Naive thymus-derived CD8-positive, alpha-beta T cell (primary cell): Measurements from ENCODE around the gene PLXNB2. TPM values are rescaled to one million over a fixed set of nuclear protein-coding genes. Genes with fewer than 3 reads are reported as not detected.

Experiments
- ATAC-seq, 2 donors: fragments of 150-1000 bp; cut with Tn5 transposase in 1 of 2; sonication (Bioruptor Pico), chemical (Tn5 transposase) in 1 of 2; 1 replicate in 1 of 2; 2 replicates in 1 of 2; pipeline ENCODE4 v1.10.0; 2021; ENCODE audit warnings: mild to moderate bottlenecking in 2 of 2, moderate library complexity in 2 of 2
- POLR2A ChIA-PET: fragments of 350-600 bp; sonication (Branson Sonifier 250); formaldehyde crosslinking; loops from one replicate; lab custom pipeline; 2021; ENCODE audit warnings: antibody characterized with exemption; lab: Charles Lee
- DNase-seq, 10 donors: peaks; one replicate each; pipeline versions ENCODE4 v3.0.0 to v3.0.0-alpha.2; 2020 to 2022
- H3K27ac Mint-ChIP-seq, 10 donors: one replicate each; pipeline ENCODE4 v1.8.0; 2020 to 2022; ENCODE audit warnings: mild to moderate bottlenecking in 10 of 10, mixed read lengths in 10 of 10, moderate library complexity in 4 of 10, inconsistent platforms in 1 of 10
- H3K27me3 Mint-ChIP-seq, 5 donors: one replicate each; pipeline ENCODE4 v1.8.0; 2021 to 2022; ENCODE audit warnings: mixed read lengths in 5 of 5
- H3K36me3 Mint-ChIP-seq, 3 donors: one replicate each; pipeline ENCODE4 v1.8.0; 2020 to 2022; ENCODE audit warnings: mixed read lengths in 3 of 3, mild to moderate bottlenecking in 2 of 3, inconsistent platforms in 1 of 3
- H3K4me1 Mint-ChIP-seq, 4 donors: one replicate each; pipeline ENCODE4 v1.8.0; 2021 to 2022; ENCODE audit warnings: mixed read lengths in 4 of 4
- H3K4me3 Mint-ChIP-seq, 10 donors: one replicate each; pipeline ENCODE4 v1.8.0; 2020 to 2022; ENCODE audit warnings: mild to moderate bottlenecking in 10 of 10, mixed read lengths in 10 of 10, moderate library complexity in 6 of 10, inconsistent platforms in 1 of 10
- H3K9me3 Mint-ChIP-seq, 9 donors: one replicate each; pipeline ENCODE4 v1.8.0; 2020 to 2022; ENCODE audit warnings: mixed read lengths in 9 of 9, mild to moderate bottlenecking in 3 of 9, inconsistent platforms in 1 of 9, moderate library complexity in 1 of 9
- polyA plus RNA-seq, 3 donors: library from polyadenylated mRNA; unstranded; fragments of 300-500 nt; fragmentation: Illumina TruSeq; gene quantifications; one replicate each; pipeline ENCODE4 v1.2.3, GENCODE V29; 2021
- total RNA-seq, 8 experiments: library from RNA in 2 of 8; stranded (reverse) in 2 of 8; gene quantifications; one replicate each; pipeline ENCODE4 v1.2.3 and lab custom pipeline; 2021 to 2026

The PLXNB2 gene
- total and polyA plus RNA-seq, 5 experiments from 2014 or later, result 0.72 to 16.7 (median 4.1) TPM

GRCh38 chr22:50271519-50271970 lies 35.9 kb downstream of the PLXNB2 start:
- H3K4me1 Mint-ChIP-seq, result peaks cover 5 to 23% (median 16%) of the 10 kb centered on the region in 4 donors
- H3K27me3 Mint-ChIP-seq, result peaks cover 0 to 4% (median 0%) of the 10 kb centered on the region in 5 donors
- peak in 5 of 10 donors; percentile 36 to 74 (median 43) for DNase-seq
- H3K27ac Mint-ChIP-seq, result no peak overlapping the region
- peak overlapping the region in 3 of 10 donors; percentile 60 to 72 (median 64) for H3K4me3 Mint-ChIP-seq
- no peaks in the 10 kb centered on the region for H3K9me3 Mint-ChIP-seq
- no peak for ATAC-seq
- H3K36me3 Mint-ChIP-seq, result no peaks in the 10 kb centered on the region
- POLR2A ChIA-PET, result interaction anchor here (0.5 to 1.2 kb wide), 2 partner anchors 21 to 196 kb away, joined by 4 to 5 read pairs; partner anchors contain the start of gene HDAC10

GRCh38 chr22:50270666-50271394 lies 36.6 kb downstream of the PLXNB2 start:
- H3K4me3 Mint-ChIP-seq, result peak overlapping the region; percentile 65 to 83 (median 73)
- H3K27ac Mint-ChIP-seq, result peak overlapping the region in 2 of 10 donors; percentile 4 to 79
- peak; percentile 65 to 69 for ATAC-seq
- peak; percentile 42 to 78 (median 70) for DNase-seq
- peaks cover 5 to 23% (median 16%) of the 10 kb centered on the region in 4 donors for H3K4me1 Mint-ChIP-seq
- no peaks in the 10 kb centered on the region for H3K9me3 Mint-ChIP-seq
- H3K27me3 Mint-ChIP-seq, result peaks cover 0 to 6% (median 0%) of the 10 kb centered on the region in 5 donors
- no peaks in the 10 kb centered on the region for H3K36me3 Mint-ChIP-seq
- POLR2A ChIA-PET, result no interaction called here

- peak within 1 kb of the TSS in 3 of 10 donors; percentile 4 to 79 (median 75) for H3K27ac Mint-ChIP-seq
- H3K4me1 Mint-ChIP-seq, result peaks cover 5 to 23% (median 17%) of the 10 kb centered on the region in 4 donors
These were observed 37.3 kb downstream of the PLXNB2 start, which contains the start of gene MAPK11 for GRCh38 chr22:50269970-50270665. TSS of gene MAPK11 (minus strand) at chr22:50270380. CDS start at chr22:50270292, 88 bp downstream.

GRCh38 chr22:50269573-50269969 lies 37.9 kb downstream of the PLXNB2 start:
- Mint-ChIP-seq H3K9me3 (no peaks in the 10 kb centered on the region), H3K27me3 (peaks cover 0 to 9% (median 1%) of the 10 kb centered on the region in 5 donors), H3K36me3 (no peaks in the 10 kb centered on the region), H3K4me1 (peaks cover 5 to 23% (median 16%) of the 10 kb centered on the region in 4 donors), H3K4me3 (peak overlapping the region; percentile 45 to 77 (median 61)), H3K27ac (no peak overlapping the region)
- POLR2A ChIA-PET, result no interaction called here
- DNase-seq, result no peak
- ATAC-seq, result no peak

More at GRCh38 chr22:50269970-50270665, 37.3 kb downstream of the PLXNB2 start, which contains the start of gene MAPK11:
- H3K36me3 Mint-ChIP-seq, result no peaks in the 10 kb centered on the region
- ATAC-seq (peak; percentile 66 to 74), DNase-seq (peak in 9 of 10 donors; percentile 42 to 86 (median 67))
- peak within 1 kb of the TSS; percentile 65 to 83 (median 73) for H3K4me3 Mint-ChIP-seq
- peaks cover 0 to 7% (median 0%) of the 10 kb centered on the region in 5 donors for H3K27me3 Mint-ChIP-seq
- POLR2A ChIA-PET, result no interaction called here
- no peaks in the 10 kb centered on the region for H3K9me3 Mint-ChIP-seq

GRCh38 chr22:50268655-50269113 lies 38.8 kb downstream of the PLXNB2 start:
- DNase-seq (no peak), ATAC-seq (no peak)
- Mint-ChIP-seq H3K4me3 (peak overlapping the region in 8 of 10 donors; percentile 12 to 77 (median 33)), H3K9me3 (no peaks in the 10 kb centered on the region), H3K27me3 (peaks cover 0 to 16% (median 3%) of the 10 kb centered on the region in 5 donors), H3K36me3 (no peaks in the 10 kb centered on the region), H3K4me1 (peaks cover 0 to 19% (median 11%) of the 10 kb centered on the region in 4 donors), H3K27ac (peak overlapping the region in 2 of 10 donors; percentile 56 to 86)
- POLR2A ChIA-PET, result no interaction called here

GRCh38 chr22:50267591-50268390 lies 39.7 kb downstream of the PLXNB2 start:
- POLR2A ChIA-PET, result interaction anchor here (1.5 kb wide), 1 partner anchor 60 kb away, joined by 4 read pairs; no protein-coding TSS in a partner anchor
- ATAC-seq, result peak; percentile 12 to 17
- Mint-ChIP-seq H3K4me3 (peak overlapping the region in 3 of 10 donors; percentile 18 to 45 (median 33)), H3K27ac (no peak overlapping the region), H3K36me3 (no peaks in the 10 kb centered on the region), H3K27me3 (peaks cover 0 to 21% (median 6%) of the 10 kb centered on the region in 5 donors), H3K9me3 (no peaks in the 10 kb centered on the region), H3K4me1 (peaks cover 0 to 15% (median 11%) of the 10 kb centered on the region in 4 donors)
- peak in 6 of 10 donors; percentile 31 to 52 (median 40) for DNase-seq

- POLR2A ChIA-PET, result interaction anchor here (1.5 kb wide), 1 partner anchor 61 kb away, joined by 4 read pairs; no protein-coding TSS in a partner anchor
- no peak for ATAC-seq
- no peak for DNase-seq
- H3K27ac Mint-ChIP-seq, result no peak overlapping the region
- peaks cover 5 to 19% (median 15%) of the 10 kb centered on the region in 4 donors for H3K4me1 Mint-ChIP-seq
- no peak overlapping the region for H3K4me3 Mint-ChIP-seq
- H3K9me3 Mint-ChIP-seq, result no peaks in the 10 kb centered on the region
- peaks cover 4 to 27% (median 12%) of the 10 kb centered on the region in 5 donors for H3K27me3 Mint-ChIP-seq
- no peaks in the 10 kb centered on the region for H3K36me3 Mint-ChIP-seq
These were observed 40.5 kb downstream of the PLXNB2 start for GRCh38 chr22:50266994-50267393.

- H3K27me3 Mint-ChIP-seq, result peaks cover 4 to 32% (median 15%) of the 10 kb centered on the region in 5 donors
- no peak overlapping the region for H3K27ac Mint-ChIP-seq
- POLR2A ChIA-PET, result no interaction called here
- H3K4me1 Mint-ChIP-seq, result peaks cover 7 to 15% (median 10%) of the 10 kb centered on the region in 4 donors
- no peaks in the 10 kb centered on the region for H3K36me3 Mint-ChIP-seq
- no peaks in the 10 kb centered on the region for H3K9me3 Mint-ChIP-seq
- peak overlapping the region in 2 of 10 donors; percentile 20 to 39 for H3K4me3 Mint-ChIP-seq
- ATAC-seq, result no peak
- DNase-seq, result no peak
These were observed 42.3 kb downstream of the PLXNB2 start for GRCh38 chr22:50264946-50265669.

- H3K4me3 Mint-ChIP-seq, result no peak overlapping the region
- H3K27me3 Mint-ChIP-seq, result peaks cover 4 to 34% (median 16%) of the 10 kb centered on the region in 5 donors
These were observed 43.2 kb downstream of the PLXNB2 start for GRCh38 chr22:50264104-50264745.

GRCh38 chr22:50262973-50263617 lies 44.4 kb downstream of the PLXNB2 start:
- H3K4me3 Mint-ChIP-seq, result no peak overlapping the region
- no peaks in the 10 kb centered on the region for H3K9me3 Mint-ChIP-seq
- peaks cover 0 to 2% (median 0%) of the 10 kb centered on the region in 3 donors for H3K36me3 Mint-ChIP-seq
- peaks cover 7 to 10% (median 8%) of the 10 kb centered on the region in 4 donors for H3K4me1 Mint-ChIP-seq
- POLR2A ChIA-PET, result interaction anchor here (0.6 to 0.8 kb wide), 2 partner anchors 12 to 357 kb away, joined by 3 to 6 read pairs; partner anchors contain the start of gene HDAC10
- peaks cover 5 to 40% (median 19%) of the 10 kb centered on the region in 5 donors for H3K27me3 Mint-ChIP-seq
- DNase-seq, result no peak
- no peak overlapping the region for H3K27ac Mint-ChIP-seq
- ATAC-seq, result no peak

More at GRCh38 chr22:50264104-50264745, 43.2 kb downstream of the PLXNB2 start:
- POLR2A ChIA-PET, result no interaction called here
- Mint-ChIP-seq H3K9me3 (no peaks in the 10 kb centered on the region), H3K36me3 (no peaks in the 10 kb centered on the region), H3K4me1 (peaks cover 7 to 15% (median 10%) of the 10 kb centered on the region in 4 donors), H3K27ac (peak overlapping the region in 1 of 10 donors; percentile 43)
- DNase-seq (no peak), ATAC-seq (no peak)
